ENCODE data around the gene NGEF.

The NGEF gene

GRCh38 chr2:232882085-232882484 is 131.0 kb downstream of the NGEF start:
- peaks cover 0 to under 1% (median 0%) of the 10 kb centered on the region in 5 donors for H3K4me1 ChIP-seq (ENCODE audit: control insufficient read depth in 5 of 5, insufficient read depth in 5 of 5, low read length in 5 of 5)
- H3K27ac ChIP-seq (ENCODE audit: low read depth, low read length): no peak overlapping the region
- no peak overlapping the region for H3K4me3 ChIP-seq (ENCODE audit: low read depth in 1 of 5, low read length in 5 of 5)
- H3K36me3 ChIP-seq (ENCODE audit: control insufficient read depth in 5 of 5, insufficient read depth in 5 of 5, low read length in 5 of 5): no peaks in the 10 kb centered on the region
- H3K9me3 ChIP-seq (ENCODE audit: control insufficient read depth in 5 of 5, low read length in 5 of 5): no peaks in the 10 kb centered on the region
- H3K9ac ChIP-seq (ENCODE audit: low read length in 5 of 5): no peak overlapping the region
- peaks cover 18 to 38% (median 34%) of the 10 kb centered on the region in 5 donors for H3K27me3 ChIP-seq (ENCODE audit: control insufficient read depth in 5 of 5, insufficient read depth in 4 of 5, low read length in 5 of 5)

GRCh38 chr2:232880764-232881351 is 132.2 kb downstream of the NGEF start:
- no peak overlapping the region for H3K4me3 ChIP-seq (ENCODE audit: low read depth in 1 of 5, low read length in 5 of 5)
- H3K27me3 ChIP-seq (ENCODE audit: control insufficient read depth in 5 of 5, insufficient read depth in 4 of 5, low read length in 5 of 5): peaks cover 19 to 39% (median 33%) of the 10 kb centered on the region in 5 donors
- H3K9me3 ChIP-seq (ENCODE audit: control insufficient read depth in 5 of 5, low read length in 5 of 5): no peaks in the 10 kb centered on the region
- H3K4me1 ChIP-seq (ENCODE audit: control insufficient read depth in 5 of 5, insufficient read depth in 5 of 5, low read length in 5 of 5): peaks cover 0 to 11% (median 3%) of the 10 kb centered on the region in 5 donors
- H3K9ac ChIP-seq (ENCODE audit: low read length in 5 of 5): no peak overlapping the region
- H3K27ac ChIP-seq (ENCODE audit: low read depth, low read length): no peak overlapping the region
- no peaks in the 10 kb centered on the region for H3K36me3 ChIP-seq (ENCODE audit: control insufficient read depth in 5 of 5, insufficient read depth in 5 of 5, low read length in 5 of 5)

- Histone ChIP-seq H3K27me3 (ENCODE audit: control insufficient read depth in 5 of 5, insufficient read depth in 4 of 5, low read length in 5 of 5) (peaks cover 11 to 39% (median 35%) of the 10 kb centered on the region in 5 donors), H3K4me1 (ENCODE audit: control insufficient read depth in 5 of 5, insufficient read depth in 5 of 5, low read length in 5 of 5) (peaks cover 0 to 16% (median 7%) of the 10 kb centered on the region in 5 donors), H3K36me3 (ENCODE audit: control insufficient read depth in 5 of 5, insufficient read depth in 5 of 5, low read length in 5 of 5) (no peaks in the 10 kb centered on the region), H3K4me3 (ENCODE audit: low read depth in 1 of 5, low read length in 5 of 5) (no peak overlapping the region), H3K9ac (ENCODE audit: low read length in 5 of 5) (no peak overlapping the region), H3K27ac (ENCODE audit: low read depth, low read length) (no peak overlapping the region), H3K9me3 (ENCODE audit: control insufficient read depth in 5 of 5, low read length in 5 of 5) (no peaks in the 10 kb centered on the region)
Observed at GRCh38 chr2:232879618-232880494, 133.2 kb downstream of the NGEF start.

- no peak overlapping the region for H3K9ac ChIP-seq (ENCODE audit: low read length in 5 of 5)
- no peak overlapping the region for H3K27ac ChIP-seq (ENCODE audit: low read depth, low read length)
Observed at GRCh38 chr2:232878855-232879617, 134.0 kb downstream of the NGEF start.

GRCh38 chr2:232877940-232878511 is 135.0 kb downstream of the NGEF start:
- no peaks in the 10 kb centered on the region for H3K9me3 ChIP-seq (ENCODE audit: control insufficient read depth in 5 of 5, low read length in 5 of 5)
- no peak overlapping the region for H3K4me3 ChIP-seq (ENCODE audit: low read depth in 1 of 5, low read length in 5 of 5)
- no peak overlapping the region for H3K9ac ChIP-seq (ENCODE audit: low read length in 5 of 5)
- no peak overlapping the region for H3K27ac ChIP-seq (ENCODE audit: low read depth, low read length)
- peaks cover 0 to 16% (median 7%) of the 10 kb centered on the region in 5 donors for H3K4me1 ChIP-seq (ENCODE audit: control insufficient read depth in 5 of 5, insufficient read depth in 5 of 5, low read length in 5 of 5)
- no peaks in the 10 kb centered on the region for H3K36me3 ChIP-seq (ENCODE audit: control insufficient read depth in 5 of 5, insufficient read depth in 5 of 5, low read length in 5 of 5)
- peaks cover 11 to 30% (median 27%) of the 10 kb centered on the region in 5 donors for H3K27me3 ChIP-seq (ENCODE audit: control insufficient read depth in 5 of 5, insufficient read depth in 4 of 5, low read length in 5 of 5)

More at GRCh38 chr2:232878855-232879617, 134.0 kb downstream of the NGEF start:
- no peaks in the 10 kb centered on the region for H3K9me3 ChIP-seq (ENCODE audit: control insufficient read depth in 5 of 5, low read length in 5 of 5)
- H3K4me3 ChIP-seq (ENCODE audit: low read depth in 1 of 5, low read length in 5 of 5): no peak overlapping the region
- no peaks in the 10 kb centered on the region for H3K36me3 ChIP-seq (ENCODE audit: control insufficient read depth in 5 of 5, insufficient read depth in 5 of 5, low read length in 5 of 5)
- peaks cover 0 to 16% (median 7%) of the 10 kb centered on the region in 5 donors for H3K4me1 ChIP-seq (ENCODE audit: control insufficient read depth in 5 of 5, insufficient read depth in 5 of 5, low read length in 5 of 5)
- H3K27me3 ChIP-seq (ENCODE audit: control insufficient read depth in 5 of 5, insufficient read depth in 4 of 5, low read length in 5 of 5): peaks cover 11 to 35% (median 32%) of the 10 kb centered on the region in 5 donors

- H3K4me3 ChIP-seq (ENCODE audit: low read depth in 1 of 5, low read length in 5 of 5): peak overlapping the region in 1 of 5 donors; percentile 58
- H3K9ac ChIP-seq (ENCODE audit: low read length in 5 of 5): no peak overlapping the region
- H3K27ac ChIP-seq (ENCODE audit: low read depth, low read length): no peak overlapping the region
Observed at GRCh38 chr2:232876978-232877441, 136.0 kb downstream of the NGEF start.

GRCh38 chr2:232876161-232876977 is 136.7 kb downstream of the NGEF start:
- Histone ChIP-seq H3K4me3 (ENCODE audit: low read depth in 1 of 5, low read length in 5 of 5) (peak overlapping the region in 4 of 5 donors; percentile 50 to 77 (median 54)), H3K4me1 (ENCODE audit: control insufficient read depth in 5 of 5, insufficient read depth in 5 of 5, low read length in 5 of 5) (peaks cover 0 to 16% (median 7%) of the 10 kb centered on the region in 5 donors), H3K36me3 (ENCODE audit: control insufficient read depth in 5 of 5, insufficient read depth in 5 of 5, low read length in 5 of 5) (no peaks in the 10 kb centered on the region), H3K9me3 (ENCODE audit: control insufficient read depth in 5 of 5, low read length in 5 of 5) (no peaks in the 10 kb centered on the region), H3K27ac (ENCODE audit: low read depth, low read length) (no peak overlapping the region), H3K27me3 (ENCODE audit: control insufficient read depth in 5 of 5, insufficient read depth in 4 of 5, low read length in 5 of 5) (peaks cover 11 to 30% (median 22%) of the 10 kb centered on the region in 5 donors), H3K9ac (ENCODE audit: low read length in 5 of 5) (no peak overlapping the region)

More at GRCh38 chr2:232876978-232877441, 136.0 kb downstream of the NGEF start:
- Histone ChIP-seq H3K27me3 (ENCODE audit: control insufficient read depth in 5 of 5, insufficient read depth in 4 of 5, low read length in 5 of 5) (peaks cover 11 to 30% (median 22%) of the 10 kb centered on the region in 5 donors), H3K36me3 (ENCODE audit: control insufficient read depth in 5 of 5, insufficient read depth in 5 of 5, low read length in 5 of 5) (no peaks in the 10 kb centered on the region), H3K4me1 (ENCODE audit: control insufficient read depth in 5 of 5, insufficient read depth in 5 of 5, low read length in 5 of 5) (peaks cover 0 to 16% (median 7%) of the 10 kb centered on the region in 5 donors), H3K9me3 (ENCODE audit: control insufficient read depth in 5 of 5, low read length in 5 of 5) (no peaks in the 10 kb centered on the region)

GRCh38 chr2:232875256-232876121 is 137.6 kb downstream of the NGEF start:
- Histone ChIP-seq H3K4me3 (ENCODE audit: low read depth in 1 of 5, low read length in 5 of 5) (no peak overlapping the region), H3K27ac (ENCODE audit: low read depth, low read length) (no peak overlapping the region), H3K9me3 (ENCODE audit: control insufficient read depth in 5 of 5, low read length in 5 of 5) (no peaks in the 10 kb centered on the region), H3K27me3 (ENCODE audit: control insufficient read depth in 5 of 5, insufficient read depth in 4 of 5, low read length in 5 of 5) (peaks cover 11 to 30% (median 22%) of the 10 kb centered on the region in 5 donors), H3K4me1 (ENCODE audit: control insufficient read depth in 5 of 5, insufficient read depth in 5 of 5, low read length in 5 of 5) (peaks cover 0 to 16% (median 7%) of the 10 kb centered on the region in 5 donors), H3K9ac (ENCODE audit: low read length in 5 of 5) (no peak overlapping the region), H3K36me3 (ENCODE audit: control insufficient read depth in 5 of 5, insufficient read depth in 5 of 5, low read length in 5 of 5) (no peaks in the 10 kb centered on the region)
